Caco-2 (cell line): ENCODE measurements around the gene PTTG1IP. TPM values are rescaled to one million over a fixed set of nuclear protein-coding genes. Genes with fewer than 3 reads are reported as not detected.

Experiments used
- BruUV-seq: library from RNA; stranded (reverse); fragments of 400-500 nt; replicated peaks from 2 replicates; lab custom pipeline; 2021; lab: Mats Ljungman, UMichigan
- CTCF ChIA-PET: fragments of 300-600 bp; sonication (Branson Sonifier 250); formaldehyde crosslinking; loops from one replicate; lab custom pipeline; 2022; ENCODE audit warnings: antibody characterized with exemption; lab: Charles Lee
- POLR2A ChIA-PET: fragments of 300-600 bp; sonication (Branson Sonifier 250); formaldehyde crosslinking; loops from one replicate; lab custom pipeline; 2022; ENCODE audit warnings: antibody characterized with exemption; lab: Charles Lee
- DNase-seq, 2 experiments: peaks; one replicate each; pipeline versions ENCODE4 v3.0.0 to v3.0.0-alpha.2; 2020 to 2022
- H3K27me3 ChIP-seq: replicated peaks from 2 replicates; pipeline ENCODE4 v1.6.0; 2011; ENCODE audit warnings: low read length; ENCODE audit not compliant: control insufficient read depth, insufficient read depth
- H3K36me3 ChIP-seq: 2 replicates; pipeline ENCODE4 v1.5.1; 2011; ENCODE audit warnings: low read length; ENCODE audit not compliant: control insufficient read depth, insufficient read depth
- H3K4me1 ChIP-seq: fragments of 250-450 bp; sonication (Bioruptor Pico); 2 replicates; pipeline ENCODE4 v1.5.1; 2020; ENCODE audit warnings: mild to moderate bottlenecking
- H3K4me3 ChIP-seq: 2 replicates; pipeline ENCODE4 v1.5.1; 2011; ENCODE audit warnings: low read depth, mild to moderate bottlenecking, control low read depth, low read length
- H3K9me3 ChIP-seq: fragments of 250-450 bp; sonication (Bioruptor Pico); 2 replicates; pipeline ENCODE4 v1.5.1; 2020; ENCODE audit warnings: mild to moderate bottlenecking, moderate library complexity
- H3K27ac Mint-ChIP-seq: one replicate; pipeline ENCODE4 v1.8.0; 2022; ENCODE audit warnings: mixed read lengths; ENCODE audit not compliant: unreplicated experiment
- H3K27me3 Mint-ChIP-seq: one replicate; pipeline ENCODE4 v1.8.0; 2022; ENCODE audit warnings: mixed read lengths; ENCODE audit not compliant: insufficient read depth, unreplicated experiment
- H3K36me3 Mint-ChIP-seq: one replicate; pipeline ENCODE4 v1.8.0; 2022; ENCODE audit warnings: mild to moderate bottlenecking, mixed read lengths; ENCODE audit not compliant: insufficient read depth, unreplicated experiment
- H3K4me1 Mint-ChIP-seq: one replicate; pipeline ENCODE4 v1.8.0; 2022; ENCODE audit warnings: low read depth, mixed read lengths; ENCODE audit not compliant: unreplicated experiment
- H3K4me3 Mint-ChIP-seq: one replicate; pipeline ENCODE4 v1.8.0; 2022; ENCODE audit warnings: mild to moderate bottlenecking, moderate library complexity, mixed read lengths; ENCODE audit not compliant: unreplicated experiment
- H3K9me3 Mint-ChIP-seq: one replicate; pipeline ENCODE4 v1.8.0; 2022; ENCODE audit warnings: mixed read lengths; ENCODE audit not compliant: unreplicated experiment
- CTCF ChIP-seq, 2 experiments: fragments of 200-600 bp in 1 of 2; IDR thresholded peaks; 1 replicate in 1 of 2; 2 replicates in 1 of 2; pipeline versions ENCODE4 v1.5.1 to v1.8.0; 2011 to 2022; ENCODE audit warnings: antibody characterized with exemption in 1 of 2, control low read depth in 1 of 2, inconsistent platforms in 1 of 2, low read depth in 1 of 2, low read length in 1 of 2, mild to moderate bottlenecking in 1 of 2, moderate library complexity in 1 of 2; ENCODE audit not compliant: insufficient read depth in 1 of 2, severe bottlenecking in 1 of 2, unreplicated experiment in 1 of 2
- intact Hi-C: fragments of 100-400 bp; cut with micrococcal nuclease; formaldehyde crosslinking; loops from one replicate; pipeline ENCODE4 v1.10.0; 2022; ENCODE audit not compliant: unreplicated experiment
- total RNA-seq: library from RNA; stranded (reverse); gene quantifications from 2 replicates; pipeline ENCODE4 v1.2.3, GENCODE V29; 2022

PTTG1IP gene
- total RNA-seq, 1 experiment from 2014 or later: 296 TPM

- ChIA-PET POLR2A (interaction anchor here (0.6 kb wide), 1 partner anchor 484 kb away, joined by 4 read pairs; the partner anchor contains the start of gene CFAP410), CTCF (no interaction called here)
- Mint-ChIP-seq H3K36me3 (peaks cover 32% of the 10 kb centered on the region), H3K27ac (no peak overlapping the region), H3K4me1 (no peaks in the 10 kb centered on the region), H3K9me3 (peaks cover 55% of the 10 kb centered on the region), H3K4me3 (no peak overlapping the region), H3K27me3 (no peaks in the 10 kb centered on the region)
- Histone ChIP-seq H3K4me3 (no peak overlapping the region), H3K4me1 (peaks cover 10% of the 10 kb centered on the region; the same call in 1 of the 2 replicates), H3K27me3 (no peaks in the 10 kb centered on the region), H3K36me3 (no peaks in the 10 kb centered on the region), H3K9me3 (peaks cover 37% of the 10 kb centered on the region)
- BruUV-seq: no TSS peak
- TF ChIP-seq CTCF (IDR thresholded peaks at IDR 0.05; ENCODE audit: insufficient read depth in 1 of 2, low read depth in 1 of 2, low read length in 1 of 2, severe bottlenecking in 1 of 2, unreplicated experiment in 1 of 2): no peak
- intact Hi-C loops: no loop called here
- DNase-seq: no peak
These were observed 50.3 kb downstream of the PTTG1IP start for GRCh38 chr21:44823179-44823660.

GRCh38 chr21:44822484-44823178 is 50.9 kb downstream of the PTTG1IP start:
- H3K27me3 ChIP-seq: no peaks in the 10 kb centered on the region
- H3K9me3 ChIP-seq: peaks cover 37% of the 10 kb centered on the region
- H3K4me1 ChIP-seq: peaks cover 10% of the 10 kb centered on the region; the same call in 1 of the 2 replicates
- peaks cover 49% of the 10 kb centered on the region for H3K9me3 Mint-ChIP-seq
- no peak overlapping the region for H3K27ac Mint-ChIP-seq
- H3K4me3 Mint-ChIP-seq: no peak overlapping the region
- ChIA-PET CTCF (no interaction called here), POLR2A (no interaction called here)
- DNase-seq: no peak
- intact Hi-C loops: no loop called here
- no peak overlapping the region for H3K4me3 ChIP-seq
- no TSS peak for BruUV-seq
- no peaks in the 10 kb centered on the region for H3K27me3 Mint-ChIP-seq
- H3K4me1 Mint-ChIP-seq: no peaks in the 10 kb centered on the region
- no peak for TF ChIP-seq CTCF (IDR thresholded peaks at IDR 0.05; ENCODE audit: insufficient read depth in 1 of 2, low read depth in 1 of 2, low read length in 1 of 2, severe bottlenecking in 1 of 2, unreplicated experiment in 1 of 2)
- peaks cover 30% of the 10 kb centered on the region for H3K36me3 Mint-ChIP-seq
- no peaks in the 10 kb centered on the region for H3K36me3 ChIP-seq

DNA sequence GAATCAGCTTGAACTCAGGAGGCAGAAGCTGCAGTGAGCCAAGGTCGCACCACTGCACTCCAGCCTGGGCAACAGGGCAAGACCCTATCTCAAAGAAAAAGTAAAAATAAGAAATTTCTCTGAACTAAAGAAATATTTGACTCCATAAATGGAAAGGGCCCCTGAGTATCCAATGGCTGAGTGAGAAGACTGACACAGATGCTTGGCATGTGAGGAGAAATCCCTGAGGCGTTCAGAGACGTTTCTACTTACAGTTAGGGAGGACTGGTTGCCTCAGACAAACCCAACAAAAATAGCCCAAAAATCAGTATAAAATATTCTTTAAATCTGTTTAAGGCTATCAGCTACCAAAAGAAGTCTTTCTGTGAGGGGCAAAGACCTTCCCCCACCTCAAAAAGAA is 52.6 kb downstream of the PTTG1IP start:
- Mint-ChIP-seq H3K27me3 (no peaks in the 10 kb centered on the region), H3K27ac (no peak overlapping the region), H3K36me3 (peaks cover 42% of the 10 kb centered on the region), H3K4me3 (no peak overlapping the region), H3K9me3 (peaks cover 33% of the 10 kb centered on the region), H3K4me1 (peaks cover 5% of the 10 kb centered on the region)
- H3K4me1 ChIP-seq: peaks cover 15% of the 10 kb centered on the region
- CTCF ChIA-PET: no interaction called here
- no peak for DNase-seq
- TF ChIP-seq CTCF (IDR thresholded peaks at IDR 0.05; ENCODE audit: insufficient read depth in 1 of 2, low read depth in 1 of 2, low read length in 1 of 2, severe bottlenecking in 1 of 2, unreplicated experiment in 1 of 2): no peak
- H3K27me3 ChIP-seq: no peaks in the 10 kb centered on the region
- H3K36me3 ChIP-seq: no peaks in the 10 kb centered on the region
- POLR2A ChIA-PET: no interaction called here
- no peak overlapping the region for H3K4me3 ChIP-seq
- H3K9me3 ChIP-seq: peaks cover 37% of the 10 kb centered on the region
- intact Hi-C loops: no loop called here
- BruUV-seq: no TSS peak
